ENCODE measurements around the gene FAM78A. TPM values are rescaled to one million over a fixed set of nuclear protein-coding genes. Genes with fewer than 3 reads are reported as not detected.
A peak's percentile ranks its signal among the peaks of the same experiment; 100 is the strongest.

Gene FAM78A
- total RNA-seq, 1 donor from 2014 or later, result 52.8 TPM

GRCh38 chr9:131262327-131263032 lies 13.8 kb downstream of the FAM78A start:
- DNase-seq (ENCODE audit: low spot score), result no peak
- intact Hi-C loops (cut with micrococcal nuclease), result no loop called here
- Mint-ChIP-seq H3K4me1 (ENCODE audit: low read depth) (peaks cover 62% of the 10 kb centered on the region), H3K4me3 (peak overlapping the region; percentile 19), H3K36me3 (ENCODE audit: low read depth) (peaks cover 30% of the 10 kb centered on the region), H3K9me3 (no peaks in the 10 kb centered on the region), H3K27ac (peak overlapping the region; percentile 84), H3K27me3 (ENCODE audit: insufficient read depth) (no peaks in the 10 kb centered on the region)

- H3K27me3 Mint-ChIP-seq (ENCODE audit: insufficient read depth), result no peaks in the 10 kb centered on the region
- intact Hi-C loops (cut with micrococcal nuclease), result no loop called here
- H3K4me1 Mint-ChIP-seq (ENCODE audit: low read depth), result peaks cover 56% of the 10 kb centered on the region
- H3K27ac Mint-ChIP-seq, result no peak overlapping the region
- no peaks in the 10 kb centered on the region for H3K9me3 Mint-ChIP-seq
- DNase-seq (ENCODE audit: low spot score), result no peak
- no peak overlapping the region for H3K4me3 Mint-ChIP-seq
- peaks cover 26% of the 10 kb centered on the region for H3K36me3 Mint-ChIP-seq (ENCODE audit: low read depth)
These were observed 15.4 kb downstream of the FAM78A start for GRCh38 chr9:131260751-131261452.

- Mint-ChIP-seq H3K4me1 (ENCODE audit: low read depth) (peaks cover 57% of the 10 kb centered on the region), H3K9me3 (no peaks in the 10 kb centered on the region), H3K4me3 (no peak overlapping the region), H3K36me3 (ENCODE audit: low read depth) (peaks cover 26% of the 10 kb centered on the region), H3K27me3 (ENCODE audit: insufficient read depth) (no peaks in the 10 kb centered on the region), H3K27ac (no peak overlapping the region)
- DNase-seq (ENCODE audit: low spot score), result no peak
- intact Hi-C loops (cut with micrococcal nuclease), result loop anchor here (5.0 kb wide), 1 partner anchor 1092 kb away; the partner anchor contains the start of gene SETX
These were observed 16.3 kb downstream of the FAM78A start for GRCh38 chr9:131259916-131260597.

- DNase-seq (ENCODE audit: low spot score), result no peak
- intact Hi-C loops (cut with micrococcal nuclease), result loop anchor here (5.0 kb wide), 1 partner anchor 1093 kb away; the partner anchor contains the start of gene SETX
- H3K36me3 Mint-ChIP-seq (ENCODE audit: low read depth), result peaks cover 23% of the 10 kb centered on the region
- no peak overlapping the region for H3K4me3 Mint-ChIP-seq
- no peaks in the 10 kb centered on the region for H3K27me3 Mint-ChIP-seq (ENCODE audit: insufficient read depth)
- peaks cover 57% of the 10 kb centered on the region for H3K4me1 Mint-ChIP-seq (ENCODE audit: low read depth)
- H3K9me3 Mint-ChIP-seq, result no peaks in the 10 kb centered on the region
- peak overlapping the region; percentile 34 for H3K27ac Mint-ChIP-seq
These were observed 16.8 kb downstream of the FAM78A start for GRCh38 chr9:131259432-131259898.

GRCh38 chr9:131258698-131259431 lies 17.4 kb downstream of the FAM78A start:
- Mint-ChIP-seq H3K9me3 (no peaks in the 10 kb centered on the region), H3K36me3 (ENCODE audit: low read depth) (peaks cover 23% of the 10 kb centered on the region), H3K27me3 (ENCODE audit: insufficient read depth) (no peaks in the 10 kb centered on the region), H3K4me3 (no peak overlapping the region), H3K4me1 (ENCODE audit: low read depth) (peaks cover 57% of the 10 kb centered on the region), H3K27ac (no peak overlapping the region)
- intact Hi-C loops (cut with micrococcal nuclease), result loop anchor here (5.0 kb wide), 1 partner anchor 1093 kb away; the partner anchor contains the start of gene SETX
- no peak for DNase-seq (ENCODE audit: low spot score)

GRCh38 chr9:131258186-131258585 lies 18.1 kb downstream of the FAM78A start:
- no peak for DNase-seq (ENCODE audit: low spot score)
- Mint-ChIP-seq H3K27ac (peak overlapping the region; percentile 99), H3K9me3 (no peaks in the 10 kb centered on the region), H3K27me3 (ENCODE audit: insufficient read depth) (no peaks in the 10 kb centered on the region), H3K36me3 (ENCODE audit: low read depth) (peaks cover 21% of the 10 kb centered on the region), H3K4me3 (no peak overlapping the region), H3K4me1 (ENCODE audit: low read depth) (peaks cover 57% of the 10 kb centered on the region)
- intact Hi-C loops (cut with micrococcal nuclease), result loop anchor here (5.0 kb wide), 1 partner anchor 1094 kb away; the partner anchor contains the start of gene SETX

- DNase-seq (ENCODE audit: low spot score), result no peak
- H3K27me3 Mint-ChIP-seq (ENCODE audit: insufficient read depth), result no peaks in the 10 kb centered on the region
- peak overlapping the region; percentile 99 for H3K27ac Mint-ChIP-seq
- no peaks in the 10 kb centered on the region for H3K9me3 Mint-ChIP-seq
- peak overlapping the region; percentile 53 for H3K4me3 Mint-ChIP-seq
- intact Hi-C loops (cut with micrococcal nuclease), result loop anchor here (5.0 kb wide), 1 partner anchor 1095 kb away; the partner anchor contains the start of gene SETX
- peaks cover 54% of the 10 kb centered on the region for H3K4me1 Mint-ChIP-seq (ENCODE audit: low read depth)
- peaks cover 15% of the 10 kb centered on the region for H3K36me3 Mint-ChIP-seq (ENCODE audit: low read depth)
These were observed 18.9 kb downstream of the FAM78A start for GRCh38 chr9:131257266-131258025.

- peak overlapping the region; percentile 84 for H3K4me3 Mint-ChIP-seq
- H3K27me3 Mint-ChIP-seq (ENCODE audit: insufficient read depth), result no peaks in the 10 kb centered on the region
- peak overlapping the region; percentile 99 for H3K27ac Mint-ChIP-seq
- no peak for DNase-seq (ENCODE audit: low spot score)
- H3K9me3 Mint-ChIP-seq, result no peaks in the 10 kb centered on the region
- H3K36me3 Mint-ChIP-seq (ENCODE audit: low read depth), result peaks cover 8% of the 10 kb centered on the region
- peaks cover 53% of the 10 kb centered on the region for H3K4me1 Mint-ChIP-seq (ENCODE audit: low read depth)
- intact Hi-C loops (cut with micrococcal nuclease), result loop anchor here (1.0 to 5.0 kb wide), 3 partner anchors 13 to 1097 kb away; partner anchors contain the start of gene SETX
These were observed 20.6 kb downstream of the FAM78A start for GRCh38 chr9:131255676-131256197.

- intact Hi-C loops (cut with micrococcal nuclease), result loop anchor here (5.0 kb wide), 3 partner anchors 127 to 1098 kb away; partner anchors contain the start of genes NUP214 and SETX
These were observed 21.7 kb downstream of the FAM78A start for GRCh38 chr9:131254626-131255025.

GRCh38 chr9:131253891-131254491 lies 22.3 kb downstream of the FAM78A start:
- H3K4me1 Mint-ChIP-seq (ENCODE audit: low read depth), result peaks cover 46% of the 10 kb centered on the region

More at GRCh38 chr9:131254626-131255025, 21.7 kb downstream of the FAM78A start:
- DNase-seq (ENCODE audit: low spot score), result no peak
- no peaks in the 10 kb centered on the region for H3K27me3 Mint-ChIP-seq (ENCODE audit: insufficient read depth)
- peak overlapping the region; percentile 99 for H3K27ac Mint-ChIP-seq
- H3K4me1 Mint-ChIP-seq (ENCODE audit: low read depth), result peaks cover 46% of the 10 kb centered on the region
- no peak overlapping the region for H3K4me3 Mint-ChIP-seq
- no peaks in the 10 kb centered on the region for H3K9me3 Mint-ChIP-seq
- H3K36me3 Mint-ChIP-seq (ENCODE audit: low read depth), result no peaks in the 10 kb centered on the region

GRCh38 chr9:131252120-131252519 lies 24.2 kb downstream of the FAM78A start:
- intact Hi-C loops (cut with micrococcal nuclease), result loop anchor here (1.0 to 5.0 kb wide), 5 partner anchors 14 to 145 kb away; partner anchors contain the start of gene NUP214
- Mint-ChIP-seq H3K27ac (no peak overlapping the region), H3K9me3 (no peaks in the 10 kb centered on the region), H3K4me3 (peak overlapping the region; percentile 30), H3K4me1 (ENCODE audit: low read depth) (peaks cover 35% of the 10 kb centered on the region), H3K36me3 (ENCODE audit: low read depth) (no peaks in the 10 kb centered on the region), H3K27me3 (ENCODE audit: insufficient read depth) (no peaks in the 10 kb centered on the region)
- no peak for DNase-seq (ENCODE audit: low spot score)

More at GRCh38 chr9:131253891-131254491, 22.3 kb downstream of the FAM78A start:
- peak overlapping the region; percentile 29 for H3K27ac Mint-ChIP-seq
- DNase-seq (ENCODE audit: low spot score), result no peak
- no peaks in the 10 kb centered on the region for H3K36me3 Mint-ChIP-seq (ENCODE audit: low read depth)
- H3K4me3 Mint-ChIP-seq, result no peak overlapping the region
- no peaks in the 10 kb centered on the region for H3K9me3 Mint-ChIP-seq
- intact Hi-C loops (cut with micrococcal nuclease), result loop anchor here (5.0 kb wide), 2 partner anchors 127 to 143 kb away; partner anchors contain the start of gene NUP214
- H3K27me3 Mint-ChIP-seq (ENCODE audit: insufficient read depth), result no peaks in the 10 kb centered on the region

Measured in activated T-helper 1 cell treated with anti-CD3 and anti-CD28 coated beads, Interleukin-12 subunit alpha, Interleukin-12 subunit beta, Interleukin-2, Interleukin-4 antibody, amounts not matched to agents 30 ng/mL and 10 ng/mL and 1 ng/mL, durations not matched to agents 14 hours and 24 hours and 36 hours (primary cell).